IPS DF 6.9 (cell line): Measurements from ENCODE around the gene TVP23B.
"Not testable (repeated sequence)": the region's sequence is repeated elsewhere in the genome, so short reads cannot be mapped to it uniquely, and the experiment has no call there.

ENCODE experiments used
- DNase-seq: peaks from one replicate; pipeline ENCODE4 v3.0.0-alpha.2; 2013; ENCODE audit warnings: low read depth, low spot score
- H3K27ac ChIP-seq: one replicate; pipeline ENCODE4 v1.5.1; 2013; ENCODE audit warnings: low read length, control low read depth
- H3K27me3 ChIP-seq: 2 replicates; pipeline ENCODE4 v1.6.1; 2013; ENCODE audit warnings: mild to moderate bottlenecking, low read length; ENCODE audit not compliant: control insufficient read depth, insufficient read depth
- H3K36me3 ChIP-seq: 2 replicates; pipeline ENCODE4 v1.6.1; 2013; ENCODE audit warnings: low read length; ENCODE audit not compliant: control insufficient read depth, insufficient read depth
- H3K4me1 ChIP-seq: 2 replicates; pipeline ENCODE4 v1.6.1; 2013; ENCODE audit warnings: low read length; ENCODE audit not compliant: control insufficient read depth, insufficient read depth
- H3K4me3 ChIP-seq: 2 replicates; pipeline ENCODE4 v1.5.1; 2013; ENCODE audit warnings: mild to moderate bottlenecking, low read length
- H3K9me3 ChIP-seq: 2 replicates; pipeline ENCODE4 v1.6.1; 2013; ENCODE audit warnings: low read length, inconsistent platforms; ENCODE audit not compliant: control insufficient read depth, insufficient read depth
- WGBS: extraction: QIAGEN DNeasy Blood & Tissue Kit; methylation state at CpG from one replicate; pipeline ENCODE4 v1.1.7; 2013; ENCODE audit warnings: mixed read lengths, missing lambda C conversion rate; ENCODE audit not compliant: insufficient read length, insufficient coverage; 5-methylcytosine and 5-hydroxymethylcytosine counted together

Gene TVP23B

DNA sequence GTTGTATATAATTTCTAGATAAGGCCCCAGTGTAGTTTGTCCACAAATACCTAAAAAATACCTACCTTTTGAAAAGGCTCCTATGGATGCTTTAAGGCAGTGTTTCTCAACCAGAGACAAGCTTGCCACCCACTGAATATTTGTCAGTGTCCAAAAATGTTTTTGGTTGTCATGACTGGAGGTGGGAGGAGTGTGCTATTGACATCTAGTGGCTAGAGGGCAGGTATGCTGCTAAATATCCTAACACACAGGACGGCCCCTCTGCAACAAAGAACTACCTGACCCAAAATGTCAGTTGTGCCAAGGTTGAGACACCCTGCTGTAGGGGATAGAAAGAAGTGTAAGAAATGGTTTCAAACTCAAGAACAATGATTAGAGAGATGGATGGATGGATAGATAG is 10.4 kb downstream of the TVP23B start:
- no CpG with 5 or more reads among the region's 1 CpG for WGBS
- not testable (repeated sequence) for H3K36me3 ChIP-seq, H3K27me3 ChIP-seq, H3K4me1 ChIP-seq, H3K4me3 ChIP-seq, H3K27ac ChIP-seq, H3K9me3 ChIP-seq, DNase-seq

DNA sequence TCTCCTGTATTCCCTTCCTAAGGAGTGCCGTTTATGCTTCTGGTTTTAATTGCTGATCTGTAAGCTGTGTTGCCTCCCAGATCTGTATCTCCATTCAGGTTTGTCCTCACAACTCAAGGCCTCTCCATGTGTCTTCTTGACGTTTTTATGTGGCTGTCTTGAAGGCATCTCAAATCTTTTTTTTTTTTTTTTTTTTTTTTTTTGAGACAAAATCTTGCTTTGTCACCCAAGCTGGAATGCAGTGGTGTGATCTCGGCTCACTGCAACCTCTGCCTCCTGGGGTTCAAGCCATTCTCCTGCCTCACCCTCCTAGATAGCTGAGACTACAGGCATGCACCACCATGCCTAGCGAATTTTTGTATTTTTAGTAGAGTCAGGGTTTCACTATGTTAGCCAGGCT is 13.9 kb downstream of the TVP23B start:
- not testable (repeated sequence) for H3K27me3 ChIP-seq, DNase-seq, H3K36me3 ChIP-seq, H3K4me3 ChIP-seq, H3K9me3 ChIP-seq, H3K27ac ChIP-seq, H3K4me1 ChIP-seq
- WGBS = no CpG with 5 or more reads among the region's 4 CpGs

DNA sequence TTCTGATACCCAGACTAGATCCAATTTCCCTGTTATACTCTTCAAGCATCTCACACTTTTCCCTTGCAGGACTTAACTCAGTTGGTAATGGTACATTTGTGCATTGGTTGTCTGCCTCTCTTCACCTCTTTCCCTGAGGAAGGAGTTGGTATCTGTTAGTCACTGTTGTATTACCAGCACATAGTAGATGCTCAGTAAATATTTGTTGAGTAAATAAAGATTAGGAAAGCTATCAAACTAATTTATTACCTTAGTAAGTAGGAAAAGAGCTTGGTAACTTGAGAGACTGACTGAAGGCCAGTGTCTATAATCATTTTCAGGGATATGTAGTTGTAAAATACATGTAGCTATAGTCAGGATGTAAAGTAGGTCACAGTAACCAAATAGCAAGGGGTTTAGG is 15.9 kb downstream of the TVP23B start:
- not testable (repeated sequence) for H3K27me3 ChIP-seq, H3K4me3 ChIP-seq, H3K4me1 ChIP-seq, DNase-seq, H3K9me3 ChIP-seq, H3K36me3 ChIP-seq, H3K27ac ChIP-seq

DNA sequence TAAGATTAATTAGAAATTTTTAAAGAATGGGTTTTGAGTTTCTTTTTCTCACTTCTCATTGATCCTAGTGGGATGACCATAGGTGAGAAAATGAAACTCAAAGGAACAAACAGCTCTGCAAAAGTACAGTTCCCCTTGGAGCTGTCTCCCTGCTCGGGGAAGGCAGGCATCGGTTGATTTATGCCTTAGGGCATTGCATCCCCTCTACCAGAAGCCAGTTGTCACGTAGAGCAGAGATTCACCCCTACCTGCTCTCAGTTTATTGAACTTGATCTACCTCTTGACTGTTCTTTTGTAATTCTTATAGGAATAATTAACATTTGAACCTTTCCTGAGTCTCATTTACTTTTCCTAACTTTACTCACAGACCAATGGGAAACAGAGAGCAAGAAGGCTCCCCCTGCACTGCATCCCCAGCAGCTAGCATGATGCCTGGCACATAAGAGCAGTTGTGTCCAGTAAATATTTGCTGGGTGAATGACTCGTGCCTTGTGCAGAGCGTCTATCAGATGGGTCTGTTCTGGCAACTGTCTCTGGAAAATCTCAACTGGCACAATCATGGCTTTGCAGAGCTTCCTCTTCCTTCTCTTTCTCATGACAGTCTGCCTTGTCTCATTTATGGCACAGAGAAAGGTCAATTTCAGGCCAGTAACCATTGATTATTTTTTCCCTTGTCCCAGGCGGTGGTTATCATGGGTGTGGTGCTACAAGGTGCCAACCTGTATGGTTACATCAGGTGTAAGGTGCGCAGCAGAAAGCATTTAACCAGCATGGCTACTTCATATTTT is 22.7 kb downstream of the TVP23B start:
- H3K4me1 ChIP-seq, H3K9me3 ChIP-seq, H3K36me3 ChIP-seq, H3K27me3 ChIP-seq, H3K4me3 ChIP-seq, DNase-seq, H3K27ac ChIP-seq: not testable (repeated sequence)
- WGBS = no CpG with 5 or more reads among the region's 7 CpGs

DNA sequence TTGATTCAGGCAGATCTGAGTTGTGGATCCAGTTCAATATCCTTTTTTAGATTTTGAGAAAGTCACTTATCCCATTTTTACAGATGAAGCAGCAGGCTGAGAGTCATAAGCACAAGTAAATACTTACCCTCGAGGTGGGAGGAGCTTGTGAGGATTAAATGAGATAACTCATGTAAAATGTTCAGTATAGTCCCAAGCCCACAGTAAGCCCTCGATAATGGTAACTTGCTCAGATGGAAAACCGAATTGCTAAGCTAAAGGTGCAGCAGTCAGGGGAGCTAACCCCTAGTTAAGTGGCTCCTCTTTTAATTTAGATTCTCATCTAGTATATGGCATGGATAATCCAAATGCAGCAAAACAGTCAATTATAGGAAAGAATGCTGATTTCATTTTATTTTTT is 34.9 kb downstream of the TVP23B start:
- H3K27me3 ChIP-seq, H3K27ac ChIP-seq: not testable (repeated sequence)
- WGBS = no CpG with 5 or more reads among the region's 3 CpGs

DNA sequence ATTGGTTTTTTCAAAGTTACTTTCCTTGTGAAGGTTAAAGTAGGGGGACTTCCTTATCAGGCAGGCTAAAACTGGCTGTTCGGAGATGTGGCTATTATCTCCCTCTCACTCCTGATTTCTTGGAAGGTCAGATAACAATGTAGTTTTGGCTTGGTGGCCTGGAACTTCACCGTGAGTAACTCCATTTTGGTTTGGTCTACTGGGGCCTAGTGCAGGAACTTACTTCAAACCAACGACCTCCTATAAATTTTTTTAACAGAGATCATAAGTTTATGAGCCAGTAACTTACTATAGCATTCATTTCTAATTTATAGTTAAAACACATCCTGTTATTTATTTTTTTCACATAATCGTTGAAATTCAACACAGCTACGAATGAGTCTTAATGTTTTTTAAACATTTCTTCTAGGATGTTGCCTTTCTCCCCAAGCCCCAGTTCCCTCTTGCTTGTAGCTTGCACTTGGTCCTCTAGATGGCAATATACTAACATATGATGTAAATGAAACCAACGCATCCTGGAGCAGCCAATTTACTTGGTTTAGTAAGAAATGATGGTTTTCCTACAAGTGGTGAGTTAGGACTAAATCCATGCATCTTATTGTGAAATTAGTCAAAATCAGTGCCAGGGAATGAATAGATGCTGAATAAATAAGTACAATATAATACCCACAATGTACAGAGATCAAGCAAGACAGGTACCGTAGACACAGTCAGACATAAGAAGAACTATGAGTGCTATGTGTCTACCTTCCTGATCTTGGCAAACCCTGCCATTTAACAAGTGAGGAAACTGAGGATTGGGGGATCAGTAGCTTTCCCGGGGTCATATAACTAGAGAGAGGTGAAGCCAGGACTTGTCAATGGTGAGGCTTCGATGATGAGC is 35.7 kb downstream of the TVP23B start:
- H3K27ac ChIP-seq = not testable (repeated sequence)
- no CpG with 5 or more reads among the region's 9 CpGs for WGBS

More for the DNA sequence above, 34.9 kb downstream of the TVP23B start:
- DNase-seq, H3K4me3 ChIP-seq, H3K9me3 ChIP-seq, H3K36me3 ChIP-seq, H3K4me1 ChIP-seq: not testable (repeated sequence)

DNA sequence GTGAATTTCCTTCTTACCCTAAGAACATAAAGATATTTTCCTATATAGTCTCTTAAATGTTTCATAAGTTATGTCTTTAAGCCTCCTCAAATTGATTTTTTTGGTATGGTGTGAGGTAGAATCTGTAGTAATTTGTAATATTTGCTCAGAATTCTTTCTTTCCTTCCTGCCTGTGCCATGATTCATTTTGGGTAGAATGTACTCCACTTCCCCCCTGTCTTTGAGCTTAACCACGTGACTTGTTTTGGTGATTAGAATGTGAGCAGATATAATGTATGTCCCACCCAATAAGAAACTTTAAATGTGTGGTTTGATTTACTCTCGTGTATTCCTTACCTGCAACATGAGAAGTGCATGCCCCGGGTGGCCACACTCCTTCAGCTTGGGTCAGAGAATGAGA is 40.4 kb downstream of the TVP23B start:
- not testable (repeated sequence) for H3K9me3 ChIP-seq, H3K27me3 ChIP-seq, H3K4me3 ChIP-seq, H3K4me1 ChIP-seq, DNase-seq, H3K36me3 ChIP-seq, H3K27ac ChIP-seq
- WGBS = no CpG with 5 or more reads among the region's 3 CpGs

More for the DNA sequence above, 35.7 kb downstream of the TVP23B start:
- not testable (repeated sequence) for H3K36me3 ChIP-seq, H3K4me3 ChIP-seq, H3K27me3 ChIP-seq, DNase-seq, H3K4me1 ChIP-seq, H3K9me3 ChIP-seq

DNA sequence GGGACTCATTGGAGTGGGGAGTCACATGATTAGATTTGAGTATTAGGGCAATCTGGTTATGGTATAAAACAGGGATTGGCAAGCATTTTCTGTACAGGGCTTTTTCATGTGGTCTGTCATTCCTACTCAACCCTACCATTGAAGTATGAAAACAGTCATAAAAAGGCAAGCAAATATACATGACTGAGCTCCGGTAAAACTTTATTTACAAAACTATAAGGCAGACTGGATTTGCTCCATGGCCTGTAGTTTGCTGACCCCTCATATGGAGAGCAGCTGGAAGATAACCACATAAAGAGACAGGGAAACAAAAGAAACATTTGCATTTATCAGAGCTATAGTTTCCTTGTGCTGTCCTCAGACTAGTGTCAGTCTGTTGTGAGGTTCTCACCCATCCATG is 46.6 kb downstream of the TVP23B start:
- H3K9me3 ChIP-seq, H3K4me1 ChIP-seq, H3K4me3 ChIP-seq, H3K27ac ChIP-seq, H3K27me3 ChIP-seq, DNase-seq, H3K36me3 ChIP-seq: not testable (repeated sequence)
- no CpG with 5 or more reads among the region's 1 CpG for WGBS

DNA sequence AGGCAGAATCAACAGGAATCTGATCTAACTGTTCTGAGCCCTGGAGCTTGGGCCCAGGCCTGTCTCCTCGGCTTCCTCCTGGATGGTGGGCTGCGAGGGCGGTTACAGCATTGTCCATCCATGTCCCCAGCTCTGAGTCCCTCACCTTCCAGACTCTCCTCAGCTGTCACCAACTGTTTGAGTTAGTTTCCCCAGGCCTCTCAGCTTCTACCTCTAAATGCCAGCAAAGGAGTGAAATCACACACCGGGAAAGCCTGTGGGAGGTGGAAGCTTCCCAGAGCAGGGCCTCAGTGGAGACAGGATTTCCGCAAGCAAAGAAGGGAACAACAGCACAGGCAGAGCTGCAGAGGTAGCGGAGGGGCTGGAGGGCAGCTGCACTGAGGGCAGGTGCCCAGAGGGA is 67.5 kb downstream of the TVP23B start:
- Histone ChIP-seq H3K27ac (no peak overlapping the region), H3K27me3 (no peaks in the 10 kb centered on the region), H3K36me3 (no peaks in the 10 kb centered on the region), H3K9me3 (no peaks in the 10 kb centered on the region), H3K4me1 (0 out of 2 replicates have a peak, but pooled peaks cover 1% of the 10 kb centered on the region), H3K4me3 (no peak overlapping the region)
- WGBS = no CpG with 5 or more reads among the region's 6 CpGs
- no peak for DNase-seq

DNA sequence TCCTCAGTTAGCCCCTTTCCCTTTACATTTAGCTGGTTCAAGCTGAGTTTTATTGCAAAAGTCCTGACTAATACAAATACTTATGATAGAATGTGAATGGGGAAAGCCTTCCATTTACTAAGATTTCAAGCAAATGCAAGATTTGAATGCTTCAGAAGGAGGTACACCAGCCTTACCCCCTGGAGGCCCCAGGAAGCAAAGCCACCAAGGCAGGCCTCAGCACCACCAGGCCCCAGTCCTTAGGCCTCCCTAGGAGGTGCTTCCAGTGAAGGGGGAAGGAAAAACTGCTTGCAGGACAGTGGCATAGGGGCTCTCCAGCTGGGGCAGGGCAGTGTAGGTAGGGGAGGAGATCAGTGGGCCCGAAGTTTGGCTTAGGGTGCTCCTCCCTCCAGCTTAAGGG is 69.7 kb downstream of the TVP23B start:
- Histone ChIP-seq H3K27ac (no peak overlapping the region), H3K36me3 (no peaks in the 10 kb centered on the region), H3K4me3 (no peak overlapping the region), H3K9me3 (no peaks in the 10 kb centered on the region), H3K27me3 (no peaks in the 10 kb centered on the region), H3K4me1 (0 out of 2 replicates have a peak, but pooled peaks cover 1% of the 10 kb centered on the region)
- no peak for DNase-seq
- WGBS = no CpG with 5 or more reads among the region's 1 CpG
